ENCODE data around the gene ZNF444.
"Not testable (repeated sequence)": the region's sequence is repeated elsewhere in the genome, so short reads cannot be mapped to it uniquely, and the experiment has no call there.

The ZNF444 gene

DNA sequence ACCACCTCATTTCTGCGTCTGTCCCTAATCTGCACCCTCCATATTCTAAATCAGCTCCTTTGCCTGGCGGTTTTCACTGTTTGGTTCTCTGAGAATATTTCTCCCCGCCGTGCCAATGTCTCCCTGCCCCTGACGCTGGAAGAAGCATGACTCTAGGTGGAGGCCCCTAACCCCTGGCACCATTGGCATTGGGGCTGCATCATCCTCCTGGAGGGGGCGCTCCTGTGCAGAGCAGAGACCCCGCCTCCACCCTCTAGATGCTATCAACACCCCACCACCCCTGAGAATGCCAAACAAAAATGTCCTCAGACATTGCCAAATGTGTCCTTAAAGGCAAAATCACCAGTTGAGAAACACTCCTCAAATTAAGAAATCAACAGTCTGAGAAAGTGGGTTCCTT lies 50.0 kb downstream of the ZNF444 start:
- DNase-seq = no peak

DNA sequence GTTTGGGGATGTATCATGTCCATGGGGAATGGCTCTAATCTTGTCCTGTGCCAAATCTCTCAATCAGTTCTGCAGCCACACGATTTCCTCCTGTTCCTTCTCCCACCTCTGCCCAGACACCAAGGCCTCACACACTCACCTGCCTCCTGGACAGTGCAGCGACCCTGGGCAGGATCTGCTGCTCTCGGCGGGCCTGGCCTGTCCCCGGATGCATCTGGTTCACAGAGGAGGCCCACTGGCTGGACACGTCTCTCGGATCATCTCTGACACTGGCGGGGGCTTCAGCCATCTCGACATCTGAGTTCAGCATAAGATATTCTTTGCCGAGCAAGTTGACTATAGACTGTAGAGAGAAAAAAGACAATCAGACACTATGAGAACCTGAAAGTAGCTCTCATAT lies 50.6 kb downstream of the ZNF444 start:
- DNase-seq = no peak

DNA sequence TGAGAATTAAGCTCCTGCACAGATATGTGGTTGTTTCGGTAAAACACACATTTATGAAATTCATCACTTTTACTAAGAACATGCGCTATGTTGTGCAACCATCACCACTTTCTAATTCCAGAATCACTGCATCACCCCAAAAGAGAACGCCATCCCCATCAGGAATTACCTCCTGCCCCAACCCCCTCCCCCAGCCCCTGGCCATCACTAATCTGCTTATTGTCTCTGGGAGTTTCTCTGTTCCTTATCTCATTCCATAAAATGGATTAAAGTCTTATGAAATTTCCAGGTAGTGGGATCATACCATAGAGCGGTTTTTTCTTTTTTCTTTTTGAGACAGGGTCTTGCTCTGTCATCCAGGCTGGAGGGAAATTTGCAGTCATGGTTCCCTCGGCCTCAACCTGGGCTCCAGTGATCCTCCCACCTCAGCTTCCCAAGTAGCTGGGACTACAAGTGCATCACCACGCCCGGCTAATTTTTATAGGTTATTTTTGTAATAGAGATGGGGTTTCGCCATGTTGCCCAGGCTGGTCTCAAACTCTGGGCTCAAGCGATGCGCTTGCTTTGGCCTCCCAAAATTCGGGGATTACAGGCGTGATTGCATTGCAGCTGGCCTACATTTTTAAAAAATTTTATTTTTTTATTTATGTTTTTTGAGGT lies 53.0 kb downstream of the ZNF444 start:
- no peak for DNase-seq

DNA sequence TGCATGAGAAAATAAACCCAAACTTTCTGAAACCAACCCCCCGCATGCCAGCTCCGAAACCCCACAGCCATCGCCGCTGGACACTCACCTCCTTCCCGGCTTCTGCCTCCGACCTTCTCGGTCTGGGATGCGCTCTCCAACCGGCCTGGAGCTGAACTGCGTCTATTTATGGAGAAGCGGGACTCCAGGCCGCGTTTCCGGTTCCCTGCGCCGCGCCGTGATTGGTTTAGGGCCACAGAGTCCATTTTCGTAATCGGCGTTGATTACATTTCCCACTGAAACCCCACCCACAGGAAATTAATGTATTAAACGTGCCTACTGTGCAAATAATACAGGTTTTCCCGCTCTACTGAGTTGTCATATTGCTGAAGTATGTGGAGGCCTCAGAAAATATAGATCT lies 56.6 kb downstream of the ZNF444 start, which contains the start of gene ZSCAN5B:
ZSCAN5B (minus strand) TSS at position 138 of the 400 bp plus-strand sequence. CDS start 4,731 bp downstream, outside the sequence.
- not testable (repeated sequence) for DNase-seq

DNA sequence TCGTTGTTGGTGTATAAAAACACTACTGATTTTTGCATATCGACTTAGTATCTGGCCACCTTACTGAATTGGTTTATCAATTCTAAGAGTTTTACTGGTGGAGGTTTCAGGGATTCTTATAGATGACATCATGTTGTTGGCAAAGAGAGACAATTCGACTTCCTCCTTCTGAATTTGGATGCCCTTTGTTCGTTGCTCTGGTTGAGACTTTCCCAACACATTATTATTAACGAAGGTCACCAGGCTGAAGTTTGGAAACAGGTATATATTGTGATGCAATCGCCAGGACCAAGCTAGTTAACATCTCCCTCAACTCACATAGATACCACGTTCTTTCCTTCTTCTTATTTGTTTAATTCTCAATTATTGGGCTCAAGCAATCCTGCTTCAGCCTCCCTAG lies 58.6 kb downstream of the ZNF444 start:
- DNase-seq = no peak

DNA sequence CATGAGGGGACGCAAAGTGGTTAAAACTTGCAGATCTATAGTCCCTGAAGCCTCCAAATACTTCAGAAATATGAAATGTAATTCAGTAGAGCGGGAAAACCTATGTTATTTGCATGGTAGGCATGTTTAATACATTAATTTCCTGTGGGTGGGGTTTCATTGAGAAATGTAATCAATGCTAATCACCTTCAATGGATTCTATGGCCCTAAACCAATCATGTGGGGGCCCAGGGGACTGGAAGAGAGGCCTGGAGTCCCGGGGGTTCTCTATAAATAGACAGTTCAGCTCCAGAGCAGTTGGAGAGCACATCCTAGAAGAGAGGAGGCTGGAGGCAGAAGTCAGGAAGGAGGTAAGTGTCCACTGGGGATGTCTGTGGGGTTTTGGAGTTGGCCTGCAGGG lies 60.9 kb downstream of the ZNF444 start, which contains the start of gene ZSCAN5C:
ZSCAN5C (plus strand) TSS at position 301 of the 400 bp plus-strand sequence. CDS start 3,641 bp downstream, outside the sequence.
- no peak for DNase-seq

DNA sequence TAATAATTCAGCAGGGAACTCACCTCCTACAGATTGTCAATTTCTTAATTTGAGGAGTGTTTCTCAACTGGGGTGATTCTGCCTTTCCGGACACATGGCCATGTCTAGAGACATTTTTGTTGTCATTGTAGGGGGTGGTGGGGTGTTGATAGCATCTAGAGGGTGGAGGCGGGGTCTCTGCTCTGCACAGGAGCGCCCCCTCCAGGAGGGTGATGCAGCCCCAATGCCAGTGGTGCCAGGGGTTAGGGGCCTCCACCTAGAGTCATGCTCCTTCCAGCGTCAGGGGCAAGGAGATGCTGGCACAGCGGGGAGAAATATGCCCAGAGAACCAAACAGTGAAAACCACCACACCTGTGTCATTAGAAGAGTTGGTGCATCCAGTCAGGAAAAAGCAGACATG lies 66.5 kb downstream of the ZNF444 start:
- not testable (repeated sequence) for DNase-seq

DNA sequence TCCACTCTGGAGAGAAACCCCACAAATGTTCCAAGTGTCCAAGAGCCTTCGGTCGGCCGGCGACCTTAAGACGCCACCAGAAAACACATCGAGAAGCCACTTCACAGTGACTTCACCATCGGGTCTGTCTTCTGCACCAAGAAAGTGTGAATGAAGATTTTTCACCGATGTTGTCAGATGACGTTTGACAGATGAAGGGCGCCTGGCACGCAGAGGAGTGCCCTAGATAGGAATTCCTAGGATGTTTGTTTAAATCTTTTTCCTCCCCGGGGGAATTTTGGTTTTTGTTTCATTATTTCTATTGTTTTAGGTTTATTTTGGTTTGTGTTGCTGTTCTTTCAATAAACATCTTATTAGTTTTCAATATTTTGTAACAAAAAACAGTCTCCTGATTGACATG lies 68.0 kb downstream of the ZNF444 start:
- no peak for DNase-seq

DNA sequence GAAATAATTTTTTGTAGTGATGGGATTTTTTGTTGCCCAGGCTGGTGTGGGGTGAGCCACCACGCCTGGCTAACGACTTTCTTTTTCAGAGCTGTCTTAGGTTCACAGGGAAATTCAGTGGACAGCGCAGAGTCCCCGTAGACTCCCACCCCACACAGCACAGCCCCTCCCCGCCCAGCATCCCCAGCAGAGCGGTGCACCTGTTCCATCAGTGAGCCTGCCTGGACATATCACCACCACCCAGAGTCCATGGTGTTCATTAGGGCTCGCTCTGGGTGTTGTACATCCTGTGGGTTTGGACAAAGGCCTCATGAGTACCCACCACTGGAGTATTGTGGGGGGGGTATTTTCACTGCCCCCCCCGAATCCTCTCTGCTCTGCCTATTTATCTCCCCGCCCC lies 68.9 kb downstream of the ZNF444 start:
- not testable (repeated sequence) for DNase-seq

All from NCI-H526 (cell line).